Bone marrow (tissue), 2 donors: ENCODE measurements around the gene FXYD5.

Experiments
- DNase-seq, 2 donors: peaks; one replicate each; lab custom pipeline; 2025; lab: John Stamatoyannopoulos, UW

Gene FXYD5

DNA sequence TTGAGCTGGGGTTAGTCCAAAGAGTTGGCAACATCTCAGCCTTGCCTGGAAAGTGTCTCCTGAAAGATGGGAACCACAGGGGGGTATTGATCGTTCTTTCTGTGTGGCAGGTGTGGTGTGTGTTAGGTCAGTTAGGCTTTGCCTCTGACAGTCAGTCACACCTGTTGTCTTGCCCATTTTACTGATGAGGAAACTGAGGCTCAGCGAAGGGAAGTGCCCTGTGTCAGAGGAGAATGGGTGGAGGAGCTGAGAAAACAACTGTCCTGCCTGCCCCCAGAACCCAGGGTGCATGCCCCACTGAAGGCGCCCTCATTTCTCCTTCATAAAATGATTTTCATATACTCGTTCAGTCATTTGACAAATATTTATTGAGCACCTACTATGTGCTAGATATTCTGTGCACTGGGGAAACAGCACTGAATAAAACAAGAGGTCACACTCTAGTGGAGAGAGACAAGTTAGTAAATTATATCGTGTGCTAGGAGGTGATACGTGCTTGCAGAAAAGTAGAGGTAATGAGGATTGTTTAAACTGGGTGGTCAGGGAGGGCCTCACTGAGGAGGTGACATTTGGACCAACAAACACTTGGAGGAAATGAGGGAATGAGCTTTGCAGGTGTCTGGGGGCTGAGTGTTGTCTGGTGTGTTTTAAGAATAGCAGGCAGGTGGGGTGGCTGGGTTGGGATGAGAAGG lies 1.6 kb downstream of the FXYD5 start:
- no peak for DNase-seq

DNA sequence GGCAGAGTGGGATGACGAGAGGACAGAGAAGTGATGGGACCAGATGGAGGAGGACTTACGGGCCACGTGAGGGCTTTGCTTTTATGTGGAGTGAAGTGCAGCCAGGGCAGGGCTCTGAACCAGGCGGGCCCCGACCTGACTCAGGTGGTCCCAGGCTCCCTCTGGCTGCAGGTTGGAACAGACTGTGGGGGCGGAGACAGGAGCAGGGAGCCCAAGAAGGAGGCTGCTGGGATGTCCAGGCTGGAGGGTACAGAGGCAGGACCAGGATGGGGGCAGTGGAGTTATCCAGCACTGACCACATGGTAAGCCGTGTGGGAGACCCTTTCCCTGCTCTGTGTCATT lies 2.1 kb downstream of the FXYD5 start:
- DNase-seq = no peak

DNA sequence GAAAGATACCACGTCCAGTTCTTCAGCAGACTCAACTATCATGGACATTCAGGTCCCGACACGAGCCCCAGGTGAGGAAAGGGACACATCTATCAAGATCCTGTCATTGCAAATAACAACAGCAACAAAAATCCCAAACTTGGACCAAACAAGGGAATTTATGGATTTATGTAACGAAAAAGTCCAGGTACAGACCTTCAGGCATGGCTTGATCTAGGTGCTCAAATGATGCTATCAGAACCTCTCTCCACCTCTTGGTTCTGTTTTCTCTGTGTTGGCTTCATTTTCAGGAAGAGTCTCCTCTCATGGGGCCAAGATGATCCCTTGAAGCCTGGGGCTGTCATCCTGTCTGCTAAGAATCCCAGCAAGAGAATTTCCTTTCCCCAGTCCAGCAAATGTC lies 2.9 kb downstream of the FXYD5 start:
- DNase-seq = no peak

DNA sequence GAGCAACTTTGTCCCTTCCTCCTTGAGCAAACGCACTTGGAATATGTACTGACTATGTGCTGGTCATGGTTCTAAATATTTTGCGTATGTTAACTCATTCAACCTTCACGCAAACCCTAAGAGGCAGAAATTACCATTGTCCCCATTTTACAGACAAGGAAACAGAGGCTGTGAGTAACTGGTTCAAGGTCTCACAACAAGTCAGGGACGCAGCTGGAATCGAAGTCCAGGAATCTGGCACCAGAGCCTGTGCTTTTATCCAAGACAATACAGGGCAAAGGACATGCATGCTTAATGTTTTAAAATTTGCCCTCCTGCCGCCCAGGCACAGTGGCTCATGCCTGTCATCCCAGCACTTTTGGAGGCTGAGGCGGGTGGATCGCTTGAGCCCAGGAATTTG lies 5.1 kb downstream of the FXYD5 start:
- no peak for DNase-seq

DNA sequence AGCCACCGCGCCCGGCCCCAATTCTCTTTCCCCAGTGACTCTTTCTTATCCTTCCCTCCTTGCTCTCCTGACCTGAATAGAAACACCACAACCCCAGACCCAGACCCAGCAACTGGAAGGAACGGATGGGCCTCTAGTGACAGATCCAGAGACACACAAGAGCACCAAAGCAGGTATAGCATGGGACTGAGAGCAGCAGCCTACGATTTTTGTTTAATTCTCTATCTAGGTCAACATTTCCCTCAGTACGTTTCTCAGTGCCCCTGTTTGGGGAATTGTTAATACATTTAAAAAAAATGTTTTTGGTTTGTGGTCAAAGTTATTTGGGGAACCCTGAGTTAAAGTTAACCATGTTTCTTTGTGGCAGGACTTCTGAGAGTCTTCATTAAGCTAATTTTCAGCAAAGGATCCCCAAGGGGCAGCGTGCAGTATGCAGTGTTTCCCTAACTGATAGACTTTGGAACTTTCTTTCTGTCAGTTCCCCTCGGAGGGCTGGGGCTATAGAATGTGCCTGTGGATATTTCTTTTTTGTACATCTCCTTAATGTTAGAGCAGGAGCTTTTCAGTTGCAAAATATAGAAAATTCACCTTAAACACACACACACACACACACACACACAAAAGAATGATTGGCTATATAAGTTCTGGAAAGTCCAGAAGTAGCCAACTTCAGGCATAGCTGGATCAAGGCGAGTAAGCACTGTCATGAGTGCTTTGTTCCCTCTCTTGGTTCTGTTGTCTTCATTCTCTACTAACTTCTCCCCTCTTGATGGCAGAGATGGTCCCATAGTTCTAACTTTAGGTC lies 6.3 kb downstream of the FXYD5 start:
- no peak for DNase-seq

DNA sequence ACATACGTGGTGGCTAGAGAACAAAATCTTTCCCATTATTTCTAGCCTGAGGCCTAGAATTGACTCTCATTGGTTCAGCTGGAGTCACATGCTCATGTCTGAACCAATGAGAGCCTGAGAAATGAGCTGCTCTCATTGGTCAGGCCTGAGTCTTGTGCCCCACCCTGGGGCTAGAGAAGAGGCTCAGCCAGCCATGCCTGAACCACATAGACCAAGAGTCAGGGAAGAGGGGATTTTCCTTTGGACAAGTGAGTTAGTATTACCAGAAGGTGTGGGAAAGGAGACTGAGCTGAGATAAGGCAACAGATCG lies 6.9 kb downstream of the FXYD5 start:
- no peak for DNase-seq

DNA sequence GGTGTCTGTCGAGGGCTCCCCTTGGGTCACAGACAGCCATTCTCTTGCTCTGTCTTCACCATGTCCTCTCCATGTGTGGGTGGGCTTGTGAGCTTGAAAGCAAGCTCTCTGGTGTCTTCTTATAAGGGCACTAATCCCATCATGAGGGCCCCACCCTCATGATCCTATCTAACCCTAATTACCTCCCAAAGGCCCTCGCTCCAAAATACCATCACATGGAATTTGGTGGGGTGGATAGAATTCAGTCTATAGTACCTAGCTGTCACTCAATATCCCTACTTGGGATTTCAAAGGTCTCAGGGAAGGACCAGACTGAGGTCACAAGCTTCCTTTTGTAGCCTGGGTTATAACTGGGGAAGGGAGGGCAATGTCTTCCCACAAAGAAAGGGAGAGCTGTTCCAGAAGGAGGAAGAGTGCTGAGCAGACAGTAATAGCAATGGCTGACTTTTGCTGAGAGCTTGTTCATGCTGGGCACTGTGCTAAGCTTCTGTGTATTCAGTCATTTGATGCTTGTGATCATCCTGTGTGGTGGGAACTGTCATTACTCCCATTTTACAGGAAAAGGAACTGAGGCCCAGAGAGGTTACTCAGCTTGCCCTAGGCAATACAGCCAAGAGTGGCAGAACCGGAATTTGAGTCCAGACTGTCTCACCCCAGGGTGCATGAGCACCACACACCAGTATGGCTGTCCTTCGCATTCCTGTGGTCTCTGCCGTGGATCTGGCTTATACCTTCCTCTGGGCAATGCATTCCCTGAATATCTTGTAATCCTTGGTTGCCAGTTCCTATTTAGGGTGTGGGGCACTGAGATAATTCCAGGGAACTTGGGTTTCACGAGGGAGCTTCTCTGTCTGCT lies 8.2 kb downstream of the FXYD5 start:
- no peak for DNase-seq

DNA sequence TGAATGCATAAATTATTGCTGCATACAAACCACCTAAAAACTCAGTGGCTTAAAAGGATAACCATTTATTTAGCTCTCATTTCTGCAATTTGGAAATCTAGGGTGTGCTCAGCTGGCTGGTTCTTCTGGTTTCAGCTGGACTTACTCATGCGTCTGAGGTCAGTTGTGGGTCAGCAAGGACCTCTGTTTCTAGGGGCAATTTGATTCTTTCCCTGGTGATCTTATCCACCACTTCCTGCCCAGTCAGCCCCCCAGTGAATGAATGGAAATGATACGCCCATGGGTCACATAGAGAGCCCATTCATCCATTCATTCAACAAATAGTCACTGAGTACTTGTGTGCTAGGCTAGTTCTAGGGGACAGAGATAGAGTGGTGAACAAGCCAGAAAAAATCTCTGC lies 9.9 kb downstream of the FXYD5 start:
- DNase-seq = no peak

DNA sequence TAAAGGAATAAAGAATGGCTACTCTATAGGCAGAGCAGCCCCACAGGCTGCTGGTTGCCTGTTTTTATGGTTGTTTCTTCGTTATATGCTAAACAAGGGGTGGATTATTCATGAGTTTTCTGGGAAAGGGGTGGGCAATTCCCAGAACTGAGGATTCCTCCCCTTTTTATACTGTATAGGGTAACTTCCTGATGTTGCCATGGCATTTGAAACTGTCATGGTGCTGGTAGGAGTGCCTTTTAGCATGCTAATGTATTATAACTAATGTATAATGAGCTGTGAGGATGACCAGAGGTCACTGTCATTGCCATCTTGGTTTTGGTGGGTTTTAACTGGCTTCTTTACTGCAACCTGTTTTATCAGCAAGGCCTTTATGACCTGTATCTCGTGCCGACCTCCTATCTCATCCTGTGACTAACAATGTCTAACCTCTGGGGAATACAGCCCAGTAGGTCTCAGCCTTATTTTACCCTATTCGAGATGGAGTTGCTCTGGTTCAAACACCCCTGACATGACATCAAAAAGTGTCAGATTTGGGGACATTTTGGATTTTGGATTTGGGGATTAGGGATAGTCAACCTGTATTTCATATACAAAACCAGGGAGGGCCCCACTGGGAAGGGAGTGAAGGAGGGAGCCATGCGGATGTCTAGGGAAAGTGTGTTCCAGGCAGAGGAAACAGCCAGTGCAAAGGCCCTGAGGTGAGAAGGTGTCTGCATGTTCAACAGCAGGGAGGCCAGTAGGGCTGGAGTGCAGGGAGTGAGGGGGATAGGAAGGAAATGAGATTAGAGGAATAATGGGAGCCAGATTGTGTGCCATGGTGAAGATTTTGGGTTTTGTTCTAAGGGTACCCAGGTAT lies 10.9 kb downstream of the FXYD5 start:
- DNase-seq = no peak

DNA sequence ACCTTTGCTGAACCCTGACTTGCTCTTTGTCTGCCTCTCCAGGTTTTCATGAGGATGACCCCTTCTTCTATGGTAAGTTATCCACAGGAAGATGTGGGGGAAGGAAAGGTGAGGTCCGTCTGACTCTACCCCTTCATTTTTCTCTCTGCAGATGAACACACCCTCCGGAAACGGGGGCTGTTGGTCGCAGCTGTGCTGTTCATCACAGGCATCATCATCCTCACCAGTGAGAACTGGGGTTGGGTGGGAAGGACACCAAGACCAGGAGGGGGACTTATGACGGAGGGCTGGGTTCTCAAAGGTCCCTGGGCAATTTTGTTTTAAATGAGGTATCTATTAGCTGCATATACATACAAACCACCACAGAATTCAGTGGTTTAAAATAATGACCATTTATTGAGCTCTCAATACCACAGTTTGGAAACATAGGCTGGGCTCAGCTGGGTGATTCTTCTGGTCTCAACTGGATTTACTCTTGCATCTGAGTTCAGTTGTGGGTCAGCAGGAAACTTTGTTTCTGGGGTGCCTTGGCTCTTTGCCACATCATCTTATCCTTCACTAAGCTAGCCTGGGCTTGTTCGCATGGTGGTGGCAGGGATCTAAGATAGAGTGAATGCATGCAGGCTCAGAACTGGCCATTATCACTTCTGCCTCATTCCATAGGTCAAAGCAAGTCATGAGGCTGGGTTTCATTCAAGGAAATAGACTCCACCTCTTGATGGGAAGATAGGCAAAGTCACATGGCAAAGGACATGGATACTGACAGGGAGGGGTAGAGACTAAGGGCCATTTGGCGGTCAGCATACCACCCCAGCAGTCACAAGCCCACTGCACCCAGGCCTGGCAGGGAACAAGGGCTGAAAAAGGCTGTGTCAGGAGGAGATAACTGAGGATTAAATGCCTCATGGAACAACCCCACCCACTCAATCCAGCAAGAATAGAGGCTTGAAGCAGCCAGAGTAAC lies 11.8 kb downstream of the FXYD5 start:
- no peak for DNase-seq

DNA sequence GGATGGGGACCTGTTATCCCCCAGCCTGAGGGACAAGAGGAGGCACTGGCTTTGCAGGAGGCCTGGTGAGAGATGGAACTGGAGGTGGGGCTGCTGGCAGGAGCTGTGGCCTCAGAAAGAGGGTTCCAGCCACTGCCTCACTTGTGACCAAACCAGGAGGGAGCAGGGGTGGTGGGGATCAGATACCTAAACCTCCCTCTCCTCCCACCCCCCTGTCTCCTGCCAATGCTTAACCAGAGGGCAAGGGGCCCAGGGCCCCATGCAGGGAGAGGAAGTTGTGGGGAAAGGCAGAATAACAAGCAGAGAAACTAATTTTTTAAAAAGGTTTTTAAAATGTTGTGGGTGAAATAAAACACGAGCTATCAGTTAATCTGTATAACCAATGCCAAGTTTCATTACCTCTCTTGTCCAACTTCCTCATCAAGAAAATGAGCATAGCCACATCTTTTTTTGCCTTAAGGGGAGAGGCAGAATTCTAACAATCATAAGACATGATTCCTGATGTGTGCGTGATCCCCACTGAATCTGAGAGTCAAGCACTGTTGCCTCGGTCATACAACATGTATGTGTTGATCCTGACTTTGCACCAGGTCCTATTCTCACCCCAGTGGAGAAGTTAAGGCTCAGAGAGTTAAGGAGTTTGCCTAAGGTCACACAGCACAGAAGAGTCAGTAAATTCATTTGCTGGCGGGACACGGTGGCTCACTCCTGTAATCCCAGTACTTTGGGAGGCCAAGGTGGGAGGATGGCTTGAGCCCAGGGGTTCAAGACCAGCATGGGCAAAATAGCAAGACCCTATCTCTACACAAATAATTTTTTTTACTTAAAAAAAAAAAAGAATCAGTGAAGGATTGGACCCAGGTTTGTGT lies 12.9 kb downstream of the FXYD5 start:
- DNase-seq = peak in 1 of 2 donors; percentile 31

DNA sequence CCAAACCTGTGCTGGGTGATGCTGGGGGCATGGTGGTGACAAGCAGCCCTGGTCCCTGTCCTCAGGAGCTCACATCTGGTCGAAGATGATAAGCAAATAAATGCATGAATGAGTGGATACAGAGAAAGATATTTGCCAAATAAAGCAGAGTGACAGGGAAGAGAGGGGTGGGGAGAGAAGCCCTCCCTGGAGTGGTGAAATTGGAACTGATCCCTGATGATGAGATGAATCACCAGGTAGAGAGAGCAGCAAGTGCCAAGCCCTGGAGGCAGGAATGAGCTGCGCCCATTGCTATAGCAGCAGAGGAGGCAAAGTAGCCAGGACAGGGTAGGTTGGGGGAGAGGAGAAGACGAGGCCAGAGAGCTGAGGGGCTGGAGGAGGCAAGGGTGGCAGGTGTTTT lies 13.7 kb downstream of the FXYD5 start:
- no peak for DNase-seq

DNA sequence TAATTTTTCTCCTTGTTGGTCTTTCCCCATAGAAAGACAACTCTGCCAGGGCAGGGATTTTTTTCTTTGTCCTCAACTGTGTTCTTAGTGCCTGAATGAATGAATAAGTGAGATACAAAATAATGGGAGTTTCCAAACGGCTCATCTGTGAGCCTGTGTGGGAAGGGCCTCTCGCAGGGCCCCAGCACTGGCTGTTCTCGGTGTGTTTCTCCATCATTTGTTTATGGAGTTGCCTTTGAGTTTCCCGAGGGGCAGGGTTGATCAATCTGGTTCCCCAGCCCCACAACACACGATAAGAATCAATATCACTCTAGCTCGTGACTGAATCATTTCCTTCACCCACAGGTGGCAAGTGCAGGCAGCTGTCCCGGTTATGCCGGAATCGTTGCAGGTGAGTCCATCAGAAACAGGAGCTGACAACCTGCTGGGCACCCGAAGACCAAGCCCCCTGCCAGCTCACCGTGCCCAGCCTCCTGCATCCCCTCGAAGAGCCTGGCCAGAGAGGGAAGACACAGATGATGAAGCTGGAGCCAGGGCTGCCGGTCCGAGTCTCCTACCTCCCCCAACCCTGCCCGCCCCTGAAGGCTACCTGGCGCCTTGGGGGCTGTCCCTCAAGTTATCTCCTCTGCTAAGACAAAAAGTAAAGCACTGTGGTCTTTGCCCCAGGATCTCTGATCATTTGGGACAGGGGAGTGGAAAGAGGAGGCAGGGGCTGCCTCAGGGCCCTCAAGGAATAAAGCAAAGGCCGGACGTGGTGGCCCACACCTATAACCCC lies 14.9 kb downstream of the FXYD5 start:
- DNase-seq = no peak

DNA sequence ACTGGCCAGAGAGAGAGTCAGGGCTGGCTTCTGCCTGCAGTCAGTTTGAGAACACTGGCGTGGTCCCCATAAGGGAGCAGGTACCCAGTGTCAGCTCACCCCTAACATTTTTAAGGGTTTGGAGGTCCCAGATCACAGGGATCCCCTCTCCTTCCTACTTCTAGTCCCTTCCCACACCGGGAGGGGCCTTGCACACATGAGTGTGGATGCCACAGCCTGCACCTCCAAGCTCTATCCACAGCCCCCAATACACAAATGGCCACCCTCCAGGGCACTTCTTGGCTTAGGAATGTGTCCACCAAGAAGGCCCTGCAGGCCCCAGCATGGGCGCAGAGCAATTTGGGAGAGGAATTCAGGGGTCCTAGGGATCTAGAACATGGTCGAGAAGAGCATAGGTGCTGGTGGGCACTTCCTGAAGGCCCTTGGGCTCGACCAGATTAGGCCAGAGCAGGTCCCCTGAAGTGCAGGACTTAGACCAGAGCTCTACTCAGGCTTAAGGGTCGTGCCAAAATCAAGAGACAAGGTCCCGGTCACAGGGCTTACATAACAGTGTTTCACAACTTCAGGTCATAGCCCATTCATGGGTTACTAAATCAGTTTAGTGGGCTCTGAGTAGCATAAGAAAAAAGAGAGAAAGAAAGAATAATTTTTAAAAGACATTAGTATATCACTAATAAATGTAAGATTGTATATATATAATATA lies 16.0 kb downstream of the FXYD5 start:
- no peak for DNase-seq

DNA sequence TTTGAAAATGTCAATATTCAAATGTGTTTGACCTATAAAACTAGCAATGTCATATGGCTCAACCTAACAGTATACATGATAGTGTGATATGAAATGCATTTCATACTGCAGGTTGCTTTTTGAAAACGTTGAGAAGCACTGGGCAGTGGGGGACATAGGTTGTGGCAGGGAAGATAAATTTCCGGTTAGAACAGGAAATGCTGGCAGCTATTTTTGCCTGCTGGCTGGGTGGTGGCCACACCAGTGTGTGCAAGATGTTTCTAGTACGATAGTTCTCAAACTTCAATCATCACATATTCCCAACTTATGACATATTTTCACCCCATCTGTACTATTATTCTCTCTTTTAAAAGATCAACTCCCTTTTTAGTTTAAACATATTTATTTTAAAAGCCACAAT lies 17.2 kb downstream of the FXYD5 start:
- no peak for DNase-seq

DNA sequence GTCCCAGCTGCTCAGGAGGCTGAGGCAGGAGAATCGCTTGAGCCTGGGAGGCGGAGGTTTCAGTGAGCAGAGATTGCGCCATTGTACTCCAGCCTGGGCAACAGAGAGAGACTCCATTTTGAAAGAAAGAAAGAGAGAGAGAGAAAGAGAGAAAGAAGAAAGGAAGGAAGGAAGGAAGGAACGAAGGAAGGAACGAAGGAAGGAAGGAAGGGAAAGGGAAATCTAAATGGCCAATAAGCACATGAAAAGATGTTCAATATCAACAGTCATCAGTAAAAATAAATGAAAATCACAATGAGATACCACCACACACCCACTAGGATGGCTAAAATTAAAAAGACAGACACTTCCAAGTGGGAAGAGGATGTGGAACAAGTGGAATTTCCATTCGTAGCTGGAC lies 19.7 kb downstream of the FXYD5 start:
- DNase-seq = no peak

DNA sequence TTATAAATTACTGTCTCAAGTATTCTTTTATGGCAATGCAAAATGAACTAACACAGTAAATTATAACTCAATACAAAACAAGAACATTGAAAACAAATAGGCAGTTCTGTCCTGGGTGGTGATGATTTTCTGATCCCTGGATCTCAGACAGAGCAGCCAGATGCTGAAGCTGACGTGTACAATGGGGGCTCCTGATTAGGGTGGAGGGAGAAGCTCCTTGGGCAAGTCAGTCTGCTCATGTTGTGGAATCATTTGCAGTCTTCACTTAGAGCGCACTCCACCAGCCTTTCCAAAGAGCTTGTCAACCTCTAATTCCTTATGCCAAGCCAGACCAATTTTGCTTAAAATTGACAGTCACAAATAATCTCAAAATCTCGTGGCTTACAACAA lies 21.6 kb downstream of the FXYD5 start:
- no peak for DNase-seq
